SK-N-SH (cell line): ENCODE data around the gene DIS3L2. TPM values are rescaled to one million over a fixed set of nuclear protein-coding genes. Genes with fewer than 3 reads are reported as not detected.

Experiments
- CTCF ChIA-PET: fragments of 300-600, 350-600 bp; formaldehyde crosslinking; extraction: SDS; loops from one replicate; lab custom pipeline; 2021; lab: Yijun Ruan, JAX
- POLR2A ChIA-PET: fragments of 350-600 bp; sonication (Branson Sonifier 250); formaldehyde crosslinking; extraction: SDS; loops from one replicate; lab custom pipeline; 2020; ENCODE audit warnings: antibody characterized with exemption, inconsistent platforms; lab: Yijun Ruan, JAX
- DNase-seq: peaks from one replicate; pipeline ENCODE4 v3.0.0; 2012
- H2AFZ ChIP-seq: fragments of 200-600 bp; sonication (generic); 2 replicates; pipeline ENCODE4 v1.8.1; 2016; ENCODE audit warnings: antibody characterized with exemption, mild to moderate bottlenecking, low read depth
- H3F3A ChIP-seq: fragments of 200-600 bp; sonication (generic); replicated peaks from 2 replicates; pipeline ENCODE3; 2016; ENCODE audit warnings: antibody characterized with exemption, mild to moderate bottlenecking; ENCODE audit not compliant: insufficient read depth
- H3K27ac ChIP-seq, 2 experiments: fragments of 200-500 bp in 1 of 2; fragments of 200-600 bp in 1 of 2; sonication (Bioruptor generic) in 1 of 2; sonication (generic), shearing (Covaris generic) in 1 of 2; 2 replicates each; pipeline versions ENCODE4 v1.5.1 to v1.6.1; 2014 to 2016; ENCODE audit warnings: low read depth in 2 of 2, inconsistent platforms in 1 of 2, low read length in 1 of 2, mild to moderate bottlenecking in 1 of 2, mixed read lengths in 1 of 2
- H3K27me3 ChIP-seq: fragments of 200-600 bp; sonication (generic), shearing (Covaris generic); 2 replicates; pipeline ENCODE4 v1.6.1; 2016; ENCODE audit warnings: mixed run types; ENCODE audit not compliant: insufficient read depth
- H3K36me3 ChIP-seq, 2 experiments: fragments of 200-500 bp in 1 of 2; fragments of 200-600 bp in 1 of 2; sonication (Bioruptor generic) in 1 of 2; sonication (generic) in 1 of 2; replicated peaks in 1 of 2; 2 replicates each; pipeline versions ENCODE3 to v1.5.1; 2014 to 2016; ENCODE audit warnings: low read length in 1 of 2, mild to moderate bottlenecking in 1 of 2; ENCODE audit not compliant: insufficient read depth in 2 of 2, control insufficient read depth in 1 of 2
- H3K4me1 ChIP-seq, 2 experiments: fragments of 200-500 bp in 1 of 2; fragments of 200-600 bp in 1 of 2; sonication (Bioruptor generic) in 1 of 2; sonication (generic), shearing (Covaris generic) in 1 of 2; 2 replicates each; pipeline versions ENCODE4 v1.5.1 to v1.6.1; 2014 to 2016; ENCODE audit warnings: low read depth in 1 of 2, low read length in 1 of 2, mixed run types in 1 of 2; ENCODE audit not compliant: insufficient read depth in 2 of 2, control insufficient read depth in 1 of 2
- H3K4me2 ChIP-seq: fragments of 200-600 bp; sonication (generic), shearing (Covaris generic); 2 replicates; pipeline ENCODE4 v1.6.1; 2017; ENCODE audit warnings: mixed run types
- H3K4me3 ChIP-seq, 2 experiments: fragments of 200-500 bp in 1 of 2; fragments of 200-600 bp in 1 of 2; sonication (Bioruptor generic) in 1 of 2; sonication (generic), shearing (Covaris generic) in 1 of 2; 2 replicates each; pipeline versions ENCODE4 v1.5.1 to v1.8.1; 2014 to 2016; ENCODE audit warnings: low read depth in 2 of 2, inconsistent platforms in 1 of 2, low read length in 1 of 2, mild to moderate bottlenecking in 1 of 2, mixed read lengths in 1 of 2, moderate library complexity in 1 of 2
- H3K79me2 ChIP-seq: fragments of 200-600 bp; sonication (generic); 2 replicates; pipeline ENCODE4 v1.8.1; 2017; ENCODE audit warnings: mild to moderate bottlenecking; ENCODE audit not compliant: insufficient read depth
- H3K9ac ChIP-seq: fragments of 200-600 bp; sonication (generic); 2 replicates; pipeline ENCODE4 v1.6.1; 2017; ENCODE audit warnings: mixed run types
- H3K9me2 ChIP-seq: fragments of 200-600 bp; sonication (generic); 2 replicates; pipeline ENCODE4 v1.6.1; 2017; ENCODE audit warnings: mixed run types
- H3K9me3 ChIP-seq: fragments of 200-600 bp; sonication (generic); 2 replicates; pipeline ENCODE4 v1.6.1; 2017; ENCODE audit warnings: mixed run types, mild to moderate bottlenecking, moderate library complexity
- H4K20me1 ChIP-seq: fragments of 200-600 bp; sonication (generic); 2 replicates; pipeline ENCODE4 v1.6.1; 2017; ENCODE audit warnings: mild to moderate bottlenecking, mixed run types; ENCODE audit not compliant: insufficient read depth
- EP300 ChIP-seq, 2 experiments: IDR thresholded peaks; 2 replicates each; pipeline versions ENCODE4 v1.4.0 to v1.6.1; 2012; ENCODE audit warnings: borderline replicate concordance in 1 of 2, low read depth in 1 of 2, low read length in 1 of 2
- FOXM1 ChIP-seq: IDR thresholded peaks from 2 replicates; pipeline ENCODE4 v1.4.0; 2012; ENCODE audit warnings: low read depth, mild to moderate bottlenecking
- GATA2 ChIP-seq: sonication (generic); formaldehyde crosslinking; IDR thresholded peaks from 2 replicates; pipeline ENCODE4 v1.5.0; 2020; ENCODE audit warnings: mild to moderate bottlenecking, missing genetic modification reagents
- MEF2A ChIP-seq: IDR thresholded peaks from 2 replicates; pipeline ENCODE4 v1.4.0; 2012; ENCODE audit warnings: low read depth, borderline replicate concordance
- MXI1 ChIP-seq: IDR thresholded peaks from 2 replicates; pipeline ENCODE4 v1.6.1; 2012; ENCODE audit warnings: mild to moderate bottlenecking, low read depth, low read length, improper control_type of control experiment
- NRF1 ChIP-seq: IDR thresholded peaks from 2 replicates; pipeline ENCODE4 v1.6.1; 2012; ENCODE audit warnings: low read depth, mild to moderate bottlenecking, low read length
- POLR2AphosphoS5 ChIP-seq: IDR thresholded peaks from 2 replicates; pipeline ENCODE4 v1.6.1; 2012; ENCODE audit warnings: low read depth, low read length
- RAD21 ChIP-seq: IDR thresholded peaks from 2 replicates; pipeline ENCODE4 v1.6.1; 2012; ENCODE audit warnings: mild to moderate bottlenecking, low read length
- RFX5 ChIP-seq: IDR thresholded peaks from 2 replicates; pipeline ENCODE4 v1.6.1; 2012; ENCODE audit warnings: mild to moderate bottlenecking, improper control_type of control experiment, low read length
- SMC3 ChIP-seq: IDR thresholded peaks from 2 replicates; pipeline ENCODE4 v1.6.1; 2012; ENCODE audit warnings: low read depth, low read length, improper control_type of control experiment
- TAF1 ChIP-seq: IDR thresholded peaks from 2 replicates; pipeline ENCODE4 v1.6.1; 2012; ENCODE audit warnings: low read depth, mild to moderate bottlenecking, low read length, moderate library complexity, borderline replicate concordance
- TEAD4 ChIP-seq: IDR thresholded peaks from 2 replicates; pipeline ENCODE4 v1.4.0; 2012; ENCODE audit warnings: mild to moderate bottlenecking, borderline replicate concordance; ENCODE audit not compliant: insufficient read depth
- WGBS: methylation state at CpG from one replicate; pipeline ENCODE4 v1.1.6; 2017; ENCODE audit warnings: low lambda C conversion rate; 5-methylcytosine and 5-hydroxymethylcytosine counted together
- polyA plus RNA-seq, 3 experiments: library from polyadenylated mRNA; depleted of rRNA; stranded (reverse); fragments of >200 nt; gene quantifications; 2 replicates each; pipeline ENCODE4 v1.2.3, GENCODE V29; 2012
- TF ChIP-seq, protein P1 (sequence below): IDR thresholded peaks from 2 replicates; pipeline ENCODE4; 2012
- TF ChIP-seq, protein P2 (sequence below): IDR thresholded peaks from 2 replicates; pipeline ENCODE4 v1.4.0; 2012; ENCODE audit warnings: low read depth
- TF ChIP-seq, protein P3 (sequence below): fragments of 200-600 bp; sonication (generic); IDR thresholded peaks from 2 replicates; pipeline ENCODE4 v1.6.1; 2017; ENCODE audit warnings: antibody characterized with exemption, mild to moderate bottlenecking, moderate library complexity
- TF ChIP-seq, protein P4 (sequence below): fragments of 150-350 bp; IDR thresholded peaks from 2 replicates; pipeline ENCODE4 v1.6.1; 2017; ENCODE audit warnings: antibody characterized with exemption, low read length, low read depth, borderline replicate concordance
- TF ChIP-seq, protein P5 (sequence below): IDR thresholded peaks from 2 replicates; pipeline ENCODE4 v1.4.0; 2012; ENCODE audit warnings: low read depth, borderline replicate concordance

DIS3L2 gene
- polyA plus RNA-seq, 1 of the 3 experiments (the other 2 are of a cell fraction): 17.9 TPM

DNA sequence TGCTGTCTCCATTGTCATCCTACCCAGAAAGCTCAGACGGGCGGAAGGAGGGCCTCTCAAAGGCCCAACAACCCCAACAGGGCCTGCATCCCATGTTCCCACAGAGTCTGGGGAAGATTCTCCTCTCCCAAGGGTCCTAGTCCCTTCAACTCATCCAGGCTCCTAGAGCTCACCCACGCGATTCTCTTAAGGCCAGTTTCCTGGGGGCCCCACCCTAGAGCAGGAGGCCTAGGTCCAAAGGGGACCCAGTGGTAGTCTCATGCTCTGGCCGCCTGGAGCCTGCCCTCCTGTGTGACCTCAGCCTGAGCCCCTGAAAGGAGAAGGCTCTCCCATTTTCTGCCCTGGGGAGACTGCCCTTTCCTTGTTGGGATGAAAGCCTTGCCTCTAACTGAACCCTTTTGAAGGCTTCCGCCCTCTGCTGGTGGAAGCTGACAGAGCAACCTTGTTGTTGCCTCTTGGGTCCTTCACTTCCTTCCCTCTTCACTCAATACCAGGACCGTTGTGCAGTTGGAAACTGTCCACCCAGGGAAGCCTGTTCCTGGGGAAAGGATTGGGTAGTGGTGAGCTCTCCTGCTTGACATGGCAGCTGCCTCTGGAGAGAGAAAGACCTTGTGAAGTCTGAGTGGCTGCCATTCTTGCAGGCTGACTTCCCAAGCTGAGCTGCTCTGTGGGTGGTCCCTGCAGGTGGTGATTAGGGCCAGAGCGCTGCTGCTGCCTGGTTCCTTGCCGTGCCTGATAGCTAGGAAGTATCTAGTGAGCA is 331.1 kb downstream of the DIS3L2 start:
- WGBS: 84% methylated on average over 6 of the region's 9 CpGs
- no peak overlapping the region for H2AFZ ChIP-seq

More for the DNA sequence above, 331.1 kb downstream of the DIS3L2 start:
- Histone ChIP-seq H3K4me3 (peak overlapping the region in 1 of 2 experiments; percentile 16; a peak in 1 of 4 replicates), H3F3A (no peaks in the 10 kb centered on the region), H3K4me2 (no peak overlapping the region), H3K9ac (no peak overlapping the region), H3K36me3 (peaks cover 0 to 9% of the 10 kb centered on the region in 2 experiments), H3K27me3 (no peaks in the 10 kb centered on the region), H3K27ac (no peak overlapping the region; a peak in 1 of 4 replicates), H3K9me3 (no peaks in the 10 kb centered on the region), H3K4me1 (peaks cover 0 to 3% of the 10 kb centered on the region in 2 experiments; a peak in 1 of 4 replicates), H3K9me2 (no peaks in the 10 kb centered on the region), H4K20me1 (no peaks in the 10 kb centered on the region), H3K79me2 (no peaks in the 10 kb centered on the region)
- ChIA-PET POLR2A (no interaction called here), CTCF (interaction anchor here (0.7 to 3.5 kb wide), 17 partner anchors 9 to 385 kb away, joined by 3 to 16 read pairs (median 4); partner anchors contain the start of gene NPPC)
- DNase-seq: peak; percentile 25
- no peak for TF ChIP-seq EP300 (IDR thresholded peaks at IDR 0.05; ENCODE audit: borderline replicate concordance in 1 of 2, low read depth in 1 of 2, low read length in 1 of 2)
- TF ChIP-seq, protein P1, sequence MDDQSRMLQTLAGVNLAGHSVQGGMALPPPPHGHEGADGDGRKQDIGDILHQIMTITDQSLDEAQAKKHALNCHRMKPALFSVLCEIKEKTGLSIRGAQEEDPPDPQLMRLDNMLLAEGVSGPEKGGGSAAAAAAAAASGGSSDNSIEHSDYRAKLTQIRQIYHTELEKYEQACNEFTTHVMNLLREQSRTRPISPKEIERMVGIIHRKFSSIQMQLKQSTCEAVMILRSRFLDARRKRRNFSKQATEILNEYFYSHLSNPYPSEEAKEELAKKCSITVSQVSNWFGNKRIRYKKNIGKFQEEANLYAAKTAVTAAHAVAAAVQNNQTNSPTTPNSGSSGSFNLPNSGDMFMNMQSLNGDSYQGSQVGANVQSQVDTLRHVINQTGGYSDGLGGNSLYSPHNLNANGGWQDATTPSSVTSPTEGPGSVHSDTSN: no peak
- TF ChIP-seq, protein P2, sequence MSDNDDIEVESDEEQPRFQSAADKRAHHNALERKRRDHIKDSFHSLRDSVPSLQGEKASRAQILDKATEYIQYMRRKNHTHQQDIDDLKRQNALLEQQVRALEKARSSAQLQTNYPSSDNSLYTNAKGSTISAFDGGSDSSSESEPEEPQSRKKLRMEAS: no peak
- TF ChIP-seq, protein P3, sequence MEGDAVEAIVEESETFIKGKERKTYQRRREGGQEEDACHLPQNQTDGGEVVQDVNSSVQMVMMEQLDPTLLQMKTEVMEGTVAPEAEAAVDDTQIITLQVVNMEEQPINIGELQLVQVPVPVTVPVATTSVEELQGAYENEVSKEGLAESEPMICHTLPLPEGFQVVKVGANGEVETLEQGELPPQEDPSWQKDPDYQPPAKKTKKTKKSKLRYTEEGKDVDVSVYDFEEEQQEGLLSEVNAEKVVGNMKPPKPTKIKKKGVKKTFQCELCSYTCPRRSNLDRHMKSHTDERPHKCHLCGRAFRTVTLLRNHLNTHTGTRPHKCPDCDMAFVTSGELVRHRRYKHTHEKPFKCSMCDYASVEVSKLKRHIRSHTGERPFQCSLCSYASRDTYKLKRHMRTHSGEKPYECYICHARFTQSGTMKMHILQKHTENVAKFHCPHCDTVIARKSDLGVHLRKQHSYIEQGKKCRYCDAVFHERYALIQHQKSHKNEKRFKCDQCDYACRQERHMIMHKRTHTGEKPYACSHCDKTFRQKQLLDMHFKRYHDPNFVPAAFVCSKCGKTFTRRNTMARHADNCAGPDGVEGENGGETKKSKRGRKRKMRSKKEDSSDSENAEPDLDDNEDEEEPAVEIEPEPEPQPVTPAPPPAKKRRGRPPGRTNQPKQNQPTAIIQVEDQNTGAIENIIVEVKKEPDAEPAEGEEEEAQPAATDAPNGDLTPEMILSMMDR: peak; percentile 65
- peak; percentile 36 for TF ChIP-seq RAD21
- TF ChIP-seq, protein P4, sequence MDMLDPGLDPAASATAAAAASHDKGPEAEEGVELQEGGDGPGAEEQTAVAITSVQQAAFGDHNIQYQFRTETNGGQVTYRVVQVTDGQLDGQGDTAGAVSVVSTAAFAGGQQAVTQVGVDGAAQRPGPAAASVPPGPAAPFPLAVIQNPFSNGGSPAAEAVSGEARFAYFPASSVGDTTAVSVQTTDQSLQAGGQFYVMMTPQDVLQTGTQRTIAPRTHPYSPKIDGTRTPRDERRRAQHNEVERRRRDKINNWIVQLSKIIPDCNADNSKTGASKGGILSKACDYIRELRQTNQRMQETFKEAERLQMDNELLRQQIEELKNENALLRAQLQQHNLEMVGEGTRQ: no peak
- no peak for TF ChIP-seq GATA2 (CRISPR knock-in tag)
- TF ChIP-seq TEAD4: no peak
- no peak for TF ChIP-seq MXI1
- TF ChIP-seq FOXM1: no peak
- TF ChIP-seq NRF1: no peak
- no peak for TF ChIP-seq POLR2AphosphoS5
- no peak for TF ChIP-seq RFX5
- no peak for TF ChIP-seq TAF1
- TF ChIP-seq, protein P5, sequence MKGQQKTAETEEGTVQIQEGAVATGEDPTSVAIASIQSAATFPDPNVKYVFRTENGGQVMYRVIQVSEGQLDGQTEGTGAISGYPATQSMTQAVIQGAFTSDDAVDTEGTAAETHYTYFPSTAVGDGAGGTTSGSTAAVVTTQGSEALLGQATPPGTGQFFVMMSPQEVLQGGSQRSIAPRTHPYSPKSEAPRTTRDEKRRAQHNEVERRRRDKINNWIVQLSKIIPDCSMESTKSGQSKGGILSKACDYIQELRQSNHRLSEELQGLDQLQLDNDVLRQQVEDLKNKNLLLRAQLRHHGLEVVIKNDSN: no peak
- TF ChIP-seq MEF2A: no peak
- TF ChIP-seq SMC3: peak; percentile 31
